Stimulated activated CD8-positive, alpha-beta memory T cell treated with anti-CD3 and anti-CD28 coated beads, Interleukin-15, amount 100 ng/mL, for 24 hours (primary cell): ENCODE data around the gene FHIP2A.
A peak's percentile ranks its signal among the peaks of the same experiment; 100 is the strongest.
"Not testable (repeated sequence)": the region's sequence is repeated elsewhere in the genome, so short reads cannot be mapped to it uniquely, and the experiment has no call there.

Experiments
- DNase-seq: peaks from one replicate; pipeline ENCODE4 v3.0.0-alpha.2; 2020; ENCODE audit warnings: low read depth

Gene FHIP2A

DNA sequence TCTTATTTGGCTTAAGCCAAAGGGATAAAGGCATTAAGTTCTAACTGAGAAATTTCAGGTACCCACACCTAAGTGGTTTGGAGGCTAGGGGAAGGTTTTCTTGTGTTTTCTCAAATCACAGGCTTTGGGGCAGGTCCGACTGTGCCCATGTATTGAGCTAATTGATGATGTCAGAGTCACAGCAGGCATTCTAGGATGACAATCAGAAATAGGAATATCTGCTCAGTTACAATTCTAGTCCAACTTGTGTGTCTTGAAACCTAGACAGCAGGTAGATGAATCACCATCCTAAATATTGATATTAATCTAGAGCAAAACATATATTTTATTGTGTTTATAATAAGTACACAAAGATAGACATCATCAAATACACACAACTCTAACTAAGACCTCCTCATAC lies 2.3 kb upstream of the FHIP2A start:
- DNase-seq, result no peak

DNA sequence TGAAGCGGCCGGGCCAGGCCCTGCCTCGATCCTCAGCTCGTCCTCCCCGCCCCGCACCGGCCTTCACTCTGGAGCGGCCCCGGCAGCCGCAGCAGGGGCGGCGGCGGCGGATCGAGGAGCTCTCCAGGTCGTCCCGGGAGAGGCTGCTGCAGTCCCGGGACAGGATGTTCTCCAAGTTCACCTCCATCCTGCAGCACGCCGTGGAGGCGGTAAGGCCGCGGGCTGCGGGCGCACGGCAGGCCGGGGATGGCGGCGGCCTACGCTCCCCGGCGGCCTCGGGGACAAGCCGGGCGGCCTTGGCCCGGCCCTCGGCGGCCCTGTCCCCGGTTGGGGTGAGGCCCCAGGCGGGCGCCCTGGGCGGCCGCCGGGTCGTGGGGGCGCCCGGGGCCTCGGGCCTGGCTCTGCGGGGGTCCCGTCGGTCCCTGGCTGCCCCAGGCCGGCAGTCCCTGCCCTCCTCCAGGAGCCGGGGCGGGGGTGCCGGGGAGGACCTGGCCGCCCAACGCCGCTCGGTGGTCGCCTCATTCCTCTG lies 399 bp downstream of the FHIP2A start:
- peak; percentile 24 for DNase-seq

DNA sequence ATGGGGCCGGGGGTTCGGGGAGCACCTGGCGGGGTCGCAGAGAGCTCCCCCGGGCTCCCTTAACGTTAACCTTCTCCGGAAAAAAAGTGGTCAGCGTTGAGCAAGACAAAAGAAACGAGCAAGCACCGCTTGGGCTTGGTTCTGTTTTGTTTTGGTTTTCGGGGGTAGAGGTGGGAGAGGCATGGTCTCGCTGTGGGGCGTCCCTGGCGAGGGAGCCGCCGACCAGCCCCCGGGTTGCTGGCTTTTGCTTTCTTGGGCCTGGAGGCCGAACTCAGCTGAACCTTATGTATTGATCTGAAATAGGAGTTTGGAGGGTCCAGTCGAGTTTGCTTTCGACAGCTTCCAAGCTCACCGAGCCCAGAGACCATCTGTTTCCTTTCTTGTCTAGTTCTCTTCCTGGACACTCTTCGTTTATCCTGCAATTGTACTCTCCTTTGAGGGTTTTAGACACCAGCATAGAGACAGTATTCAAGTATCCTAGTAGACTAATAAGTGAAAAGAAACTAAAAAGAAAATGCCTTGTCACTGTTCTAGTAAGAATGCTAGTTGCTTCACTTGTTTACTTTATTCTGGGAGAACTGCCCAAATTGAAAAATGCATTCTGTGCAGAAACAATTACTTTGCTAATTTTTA lies 980 bp downstream of the FHIP2A start:
- DNase-seq, result no peak

DNA sequence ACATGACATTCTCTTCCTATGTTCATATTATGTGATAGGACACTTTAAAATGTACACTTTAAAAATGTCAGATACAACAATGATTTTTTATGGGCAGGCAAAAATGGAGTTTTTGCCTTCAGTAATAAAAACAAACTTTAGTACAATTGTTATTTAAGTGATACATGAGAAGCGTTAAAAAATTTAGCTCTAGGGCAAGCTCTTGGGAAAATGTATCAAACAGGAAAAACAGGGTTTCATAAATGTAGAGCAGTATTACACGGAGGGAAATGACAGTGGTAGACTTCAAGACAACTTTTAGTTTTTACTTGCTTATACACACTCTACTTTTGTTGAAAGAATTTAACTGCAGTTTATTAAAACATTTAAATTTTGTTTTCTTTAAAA lies 1.5 kb downstream of the FHIP2A start:
- no peak for DNase-seq

DNA sequence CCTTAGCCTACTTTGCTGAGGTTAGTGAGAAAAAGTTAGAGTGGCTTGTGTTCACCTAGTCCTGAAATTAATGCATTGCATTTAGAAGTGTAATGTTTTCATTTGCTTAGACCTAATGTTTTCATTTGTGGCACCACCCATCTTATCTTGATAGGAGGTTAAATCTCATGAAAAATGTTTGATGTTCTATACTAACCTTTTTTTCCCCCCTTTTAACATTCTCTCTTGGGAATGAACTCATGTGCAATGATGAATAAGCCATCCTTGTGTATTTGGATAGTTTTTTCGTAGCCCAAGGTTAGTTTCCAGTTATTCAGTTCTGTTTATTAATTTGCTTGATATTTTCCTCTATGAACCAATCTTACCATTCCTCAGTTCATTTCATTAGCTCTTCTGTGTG lies 2.8 kb downstream of the FHIP2A start:
- DNase-seq, result no peak

DNA sequence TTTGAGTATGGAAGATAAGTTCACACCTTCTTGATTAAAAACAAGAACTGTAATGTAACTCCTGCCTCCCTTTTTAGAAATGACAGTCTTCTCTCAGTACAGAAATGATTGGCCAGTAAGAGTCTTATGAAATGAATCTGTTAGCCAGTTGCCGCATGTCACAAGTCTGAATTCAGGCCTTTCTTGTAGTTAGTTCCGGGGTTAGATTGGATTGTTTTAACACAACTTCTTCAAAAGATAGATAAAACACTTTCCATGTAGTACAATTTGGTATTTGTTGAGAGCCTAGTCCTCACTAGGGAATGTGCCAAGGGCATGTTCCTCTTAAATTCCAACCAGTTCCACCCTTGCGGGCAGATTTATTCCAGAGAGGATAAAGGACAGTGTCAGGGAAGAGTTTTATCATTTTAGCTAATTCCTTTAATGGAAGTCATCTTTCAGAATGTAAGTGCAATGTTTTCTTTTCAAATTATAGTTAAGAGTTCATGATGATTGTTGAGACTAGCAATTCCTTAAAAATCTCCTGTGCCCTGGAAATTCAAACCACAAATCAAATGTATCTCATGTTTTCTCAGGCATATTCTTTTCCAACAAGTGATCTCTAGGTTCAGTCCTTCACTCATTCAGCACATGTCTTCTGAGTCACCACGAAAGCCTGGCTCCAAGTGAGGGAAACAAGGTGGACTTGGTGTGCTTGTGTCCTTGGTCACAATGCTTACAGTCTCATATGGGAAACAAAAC lies 4.1 kb downstream of the FHIP2A start:
- no peak for DNase-seq

DNA sequence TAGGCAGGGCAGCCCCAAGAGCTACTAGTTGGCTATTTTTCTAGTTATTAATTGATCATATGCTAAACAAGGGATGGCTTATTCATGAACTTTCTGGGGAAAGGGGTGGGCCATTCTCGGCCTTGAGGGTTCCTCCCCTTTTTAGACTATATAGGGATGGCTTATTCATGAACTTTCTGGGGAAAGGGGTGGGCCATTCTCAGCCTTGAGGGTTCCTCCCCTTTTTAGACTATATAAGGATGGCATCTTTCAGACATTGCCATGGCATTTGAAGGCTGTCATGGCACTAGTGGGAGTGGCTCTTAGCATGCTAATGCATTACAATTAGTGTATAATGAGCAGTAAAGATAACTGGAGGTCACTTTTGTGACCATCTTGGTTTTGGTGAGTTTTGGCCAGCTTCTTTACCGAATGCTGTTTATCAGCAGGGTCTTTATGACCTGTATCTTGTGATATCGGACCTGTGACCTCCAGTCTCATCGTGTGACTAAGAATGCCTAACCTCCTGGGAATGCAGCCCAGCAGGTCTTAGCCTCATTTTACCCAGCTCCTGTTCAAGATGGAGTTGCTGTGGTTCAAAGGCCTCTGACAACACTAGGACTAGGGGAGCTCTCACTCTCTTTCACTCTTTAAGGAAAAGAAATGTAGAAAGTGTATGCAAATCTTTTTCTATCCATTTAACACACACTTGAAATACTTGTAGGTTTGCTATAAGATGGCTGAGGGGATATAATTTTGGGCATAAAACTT lies 7.8 kb downstream of the FHIP2A start:
- no peak for DNase-seq

DNA sequence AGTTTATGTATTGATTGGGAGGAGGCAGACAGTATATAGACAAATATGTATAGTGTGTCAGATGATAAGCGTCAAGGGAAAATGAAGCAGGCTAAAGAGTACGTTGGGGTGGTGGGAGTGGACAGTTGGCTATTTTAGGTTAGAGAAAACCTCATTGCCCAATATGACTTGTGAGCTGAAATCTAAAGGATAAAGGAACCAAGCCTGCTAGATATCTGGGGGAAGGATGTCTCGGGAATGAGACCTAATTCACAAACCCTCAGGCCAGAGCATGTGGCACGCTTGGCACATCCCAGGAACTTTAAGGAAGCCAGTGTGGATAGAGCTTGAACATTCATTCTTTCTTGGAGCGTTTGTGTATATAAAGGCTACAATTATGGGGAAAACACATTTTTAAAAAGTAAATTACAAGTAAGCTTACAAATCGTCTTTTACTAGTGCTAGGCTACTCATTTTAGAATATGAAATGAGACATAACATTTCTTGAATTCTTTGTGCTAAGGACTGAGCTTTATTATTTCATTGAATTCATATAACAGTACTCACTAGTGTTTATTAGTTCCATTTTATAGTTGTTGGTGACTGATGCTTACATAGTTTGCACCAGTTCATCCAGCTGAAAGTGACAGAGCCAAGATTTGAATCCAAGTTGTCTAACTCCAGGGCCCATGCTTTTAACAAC lies 9.7 kb downstream of the FHIP2A start:
- no peak for DNase-seq

DNA sequence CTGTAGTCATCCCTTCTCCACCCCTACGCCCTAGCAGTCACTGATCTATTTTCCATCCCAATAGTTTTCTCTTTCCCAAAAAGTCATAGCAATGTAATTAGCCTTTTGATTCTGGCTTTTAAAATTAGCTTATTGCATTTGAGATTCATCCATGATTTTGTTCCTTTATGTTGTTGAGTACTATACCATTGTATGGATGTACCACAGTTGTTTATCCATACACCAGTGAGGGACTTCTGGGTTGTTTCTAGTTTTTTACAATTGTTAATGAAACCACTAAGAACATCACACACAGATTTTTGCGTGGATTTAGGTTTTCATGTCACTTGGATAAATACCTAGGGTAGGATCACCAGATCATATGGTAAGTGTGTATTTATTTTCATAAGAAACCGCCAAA lies 16.1 kb downstream of the FHIP2A start:
- DNase-seq, result no peak

DNA sequence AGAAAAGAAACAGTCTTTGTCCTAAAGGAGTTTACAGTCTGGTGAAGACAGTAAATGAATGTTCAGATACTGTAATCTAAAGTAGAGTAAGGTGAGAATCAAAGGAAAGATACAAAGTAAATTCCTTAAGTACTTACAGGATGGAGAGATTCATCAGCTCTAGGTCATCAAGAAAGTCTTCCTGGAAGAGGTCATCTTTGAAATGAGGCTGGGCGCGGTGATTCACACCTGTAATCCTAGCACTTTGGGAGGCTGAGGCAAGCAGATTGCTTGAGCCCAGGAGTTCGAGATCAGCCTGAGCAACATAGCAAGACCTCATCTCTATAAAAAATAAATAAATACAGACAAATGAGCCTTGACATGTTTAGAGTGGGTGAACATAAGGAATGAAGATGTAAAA lies 18.3 kb downstream of the FHIP2A start:
- no peak for DNase-seq

DNA sequence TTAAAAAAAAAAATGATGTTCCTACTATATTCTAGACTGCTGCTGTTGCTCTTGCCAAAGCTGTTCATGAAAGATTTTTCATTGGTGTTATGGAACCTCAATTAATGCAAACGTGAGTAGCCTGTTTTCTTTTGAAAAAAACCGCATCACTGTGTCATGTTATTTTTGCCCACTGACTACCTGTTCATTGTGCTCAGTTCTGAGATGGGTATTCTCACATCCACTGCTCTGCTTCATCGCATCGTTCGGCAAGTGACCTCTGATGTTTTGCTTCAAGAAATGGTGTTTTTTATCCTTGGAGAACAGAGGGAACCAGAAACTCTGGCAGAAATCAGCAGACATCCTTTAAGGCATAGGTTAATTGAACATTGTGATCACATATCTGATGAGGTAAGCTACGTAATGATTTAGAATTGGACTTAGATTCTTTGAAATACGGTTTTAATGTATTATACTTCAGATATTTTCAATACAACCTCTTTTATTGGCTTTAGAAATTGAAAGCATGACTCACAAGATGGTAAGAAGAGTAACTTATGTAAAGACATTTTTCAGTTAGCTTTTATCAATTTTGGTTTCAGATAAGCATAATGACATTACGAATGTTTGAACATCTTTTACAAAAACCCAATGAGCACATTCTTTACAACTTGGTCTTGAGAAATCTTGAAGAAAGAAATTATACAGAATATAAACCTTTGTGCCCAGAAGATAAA lies 24.6 kb downstream of the FHIP2A start:
- DNase-seq, result no peak

DNA sequence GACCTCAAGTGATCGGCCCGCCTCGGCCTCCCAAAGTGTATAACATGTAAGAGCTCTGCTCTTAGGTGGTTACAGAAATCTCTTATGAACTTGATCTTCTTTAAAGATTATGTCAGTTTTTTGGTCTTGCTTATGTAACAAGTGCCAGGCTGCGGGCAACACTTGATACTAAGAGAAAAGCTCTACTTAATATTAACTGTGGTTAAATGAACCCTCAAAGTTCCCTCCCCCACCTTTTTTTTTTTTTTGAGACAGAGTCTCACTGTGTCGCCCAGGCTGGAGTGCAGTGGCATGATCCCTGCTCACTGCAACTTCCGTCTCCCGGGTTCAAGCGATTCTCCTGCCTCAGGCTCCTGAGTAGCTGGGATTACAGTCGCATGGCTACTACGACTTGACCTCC lies 25.9 kb downstream of the FHIP2A start:
- DNase-seq, result not testable (repeated sequence)

DNA sequence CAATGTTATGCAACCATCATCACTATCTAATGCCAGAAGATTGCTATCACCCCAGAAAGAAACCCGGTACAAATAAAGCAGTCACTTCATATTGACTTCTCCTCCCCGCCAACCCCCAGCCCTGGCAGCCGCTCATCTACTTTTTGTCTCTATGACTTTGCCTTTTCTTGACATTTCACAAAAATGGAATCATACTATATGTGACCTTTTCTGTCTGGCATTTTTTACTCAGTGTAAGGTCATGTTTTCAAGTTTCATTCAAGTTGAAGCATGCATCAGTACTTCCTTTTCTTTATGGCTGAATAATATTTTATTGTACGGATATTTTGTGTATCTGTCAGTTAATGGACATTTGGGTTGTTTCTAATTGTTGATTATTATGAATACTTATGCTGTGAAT lies 28.1 kb downstream of the FHIP2A start:
- no peak for DNase-seq

DNA sequence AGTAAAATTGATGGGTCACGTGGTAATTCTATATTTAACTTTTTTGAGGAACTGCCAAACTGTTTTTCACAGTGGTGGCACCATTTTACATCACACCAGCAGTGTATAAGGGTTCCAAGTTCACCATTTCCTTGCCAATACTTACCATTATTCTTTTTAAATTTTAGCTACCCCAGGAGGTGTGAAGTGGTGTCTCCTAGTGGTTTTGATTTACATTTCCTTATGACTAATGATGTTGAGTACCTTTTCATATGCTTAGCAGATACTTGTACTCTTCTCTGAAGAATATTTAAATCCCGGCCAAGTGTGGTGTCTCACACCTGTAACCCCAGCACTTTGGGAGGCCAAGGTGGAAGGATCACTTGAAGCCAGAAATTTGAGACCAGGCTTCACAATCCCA lies 28.5 kb downstream of the FHIP2A start:
- no peak for DNase-seq

DNA sequence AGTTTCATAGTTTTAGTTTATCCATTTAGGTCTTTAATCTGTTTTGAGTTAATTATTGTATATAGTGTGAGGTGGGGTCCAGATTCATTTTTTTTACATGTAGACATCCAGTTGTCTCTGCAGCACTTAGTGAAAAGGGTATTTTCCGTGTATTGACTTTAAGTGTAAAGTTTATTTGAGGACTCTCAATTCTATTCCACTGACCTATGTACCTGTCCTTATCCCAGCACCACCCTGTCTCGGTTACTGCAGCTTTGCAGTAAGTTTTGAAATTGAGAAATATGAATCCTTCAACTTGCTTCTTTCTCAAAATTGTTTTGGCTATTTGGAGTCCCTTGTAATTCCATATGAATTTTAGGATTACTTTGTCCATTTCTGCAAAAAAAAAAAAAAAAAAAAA lies 29.8 kb downstream of the FHIP2A start:
- no peak for DNase-seq

DNA sequence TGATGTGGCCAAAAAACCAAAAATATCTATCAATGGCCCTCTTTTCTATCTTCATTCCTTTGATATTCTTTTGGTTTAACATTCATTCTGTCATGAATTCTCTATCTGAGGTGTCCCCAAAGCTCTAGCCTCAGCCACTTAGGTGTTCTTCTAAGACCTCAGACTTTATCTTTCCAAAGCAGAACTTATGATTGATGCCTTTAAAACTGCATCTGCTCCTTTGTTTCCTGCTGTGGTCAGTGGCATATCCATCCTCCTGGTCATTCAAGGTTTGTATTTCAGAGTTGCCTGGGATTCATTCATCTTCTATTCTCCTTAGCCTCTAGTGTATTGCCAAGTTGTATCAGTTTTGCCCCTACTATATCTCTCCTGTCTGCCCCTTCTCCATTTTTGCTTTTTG lies 30.6 kb downstream of the FHIP2A start:
- DNase-seq, result no peak

DNA sequence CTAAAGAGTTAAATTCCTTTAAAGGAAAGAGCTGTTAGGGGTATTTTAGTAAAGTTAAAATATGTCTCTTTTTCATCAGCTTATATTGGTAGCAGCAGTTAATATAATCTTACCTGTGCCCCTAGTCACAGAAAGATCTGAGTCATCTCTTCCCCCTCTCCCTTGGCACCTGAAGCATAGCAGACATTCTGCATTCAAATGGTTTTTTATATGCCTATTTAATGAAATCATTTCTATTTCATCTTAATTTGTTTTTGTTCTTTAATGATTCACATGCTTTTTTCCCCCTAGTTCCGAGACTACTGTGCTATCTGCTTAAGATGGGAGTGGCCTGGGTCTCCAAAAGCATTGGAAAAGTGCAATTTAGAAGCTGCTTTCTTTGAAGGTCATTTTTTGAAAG lies 33.3 kb downstream of the FHIP2A start:
- no peak for DNase-seq

DNA sequence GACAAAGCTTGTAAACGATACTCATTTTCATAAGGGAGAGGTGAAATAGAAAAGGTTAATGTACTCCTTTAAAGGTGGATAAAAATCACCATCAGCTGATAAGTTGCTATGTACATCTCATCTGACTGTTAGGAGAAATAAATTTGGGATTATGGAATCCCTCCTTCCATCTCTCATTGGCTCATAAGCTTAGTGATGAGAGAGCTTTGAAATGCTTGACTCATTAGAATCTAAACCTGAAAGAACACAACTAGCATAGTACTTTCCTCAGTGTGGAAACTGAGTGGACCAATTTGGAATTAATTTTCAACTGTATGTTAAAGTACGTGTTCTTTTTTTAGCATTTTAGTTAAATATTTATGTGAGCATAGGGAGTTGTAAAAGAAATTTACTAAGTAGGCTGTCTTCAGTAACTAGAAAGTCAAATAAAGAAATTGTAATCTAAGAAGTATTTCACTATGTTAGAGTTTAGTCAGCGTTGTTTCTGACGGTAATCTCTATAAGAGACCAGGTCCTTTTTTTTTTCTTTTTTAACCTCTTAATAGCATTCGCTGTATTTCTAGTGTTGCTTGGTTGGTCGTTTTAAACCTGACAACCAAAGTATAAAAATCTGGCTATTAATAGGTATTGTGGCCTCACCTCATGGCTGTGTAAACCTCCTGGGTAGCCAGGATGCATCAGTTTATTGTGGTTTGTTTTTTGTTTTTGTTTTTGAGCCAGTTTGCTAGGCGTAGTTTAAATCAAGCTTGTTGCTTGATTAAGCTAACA lies 34.4 kb downstream of the FHIP2A start:
- no peak for DNase-seq

DNA sequence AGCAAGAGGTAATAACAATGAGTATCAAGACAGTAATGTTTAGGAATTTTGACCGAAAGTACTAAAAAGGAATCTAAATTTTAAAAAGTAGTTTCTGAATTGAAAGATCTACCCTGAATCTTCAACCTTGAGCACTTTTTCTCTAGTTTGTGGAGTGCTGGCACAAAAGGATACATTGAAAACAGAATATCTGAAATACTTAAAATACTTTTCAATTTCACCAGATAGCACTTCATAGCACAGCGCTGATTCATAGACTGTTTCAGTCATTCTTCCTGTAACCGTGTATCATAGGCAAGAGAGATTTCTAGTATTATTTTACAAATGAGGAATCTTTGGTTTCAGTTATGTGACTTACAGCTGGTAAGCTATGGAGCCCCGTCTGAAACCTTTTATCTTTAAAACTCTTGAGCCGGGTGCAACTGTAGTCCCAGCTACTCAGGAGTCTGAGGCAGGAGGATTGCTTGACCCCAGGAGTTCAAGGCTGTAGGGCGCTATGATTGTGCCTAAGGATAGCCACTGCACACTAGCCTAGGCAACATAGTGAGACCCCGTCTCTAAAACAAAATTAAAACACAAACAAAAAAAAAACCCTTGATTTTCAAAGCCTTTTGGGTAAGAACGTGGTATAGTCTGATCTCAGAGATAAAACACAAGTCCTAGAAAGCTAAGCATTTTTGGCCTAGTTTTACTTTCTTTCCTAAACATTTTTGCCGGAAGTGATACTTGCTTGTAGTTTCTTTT lies 35.1 kb downstream of the FHIP2A start:
- DNase-seq, result no peak

DNA sequence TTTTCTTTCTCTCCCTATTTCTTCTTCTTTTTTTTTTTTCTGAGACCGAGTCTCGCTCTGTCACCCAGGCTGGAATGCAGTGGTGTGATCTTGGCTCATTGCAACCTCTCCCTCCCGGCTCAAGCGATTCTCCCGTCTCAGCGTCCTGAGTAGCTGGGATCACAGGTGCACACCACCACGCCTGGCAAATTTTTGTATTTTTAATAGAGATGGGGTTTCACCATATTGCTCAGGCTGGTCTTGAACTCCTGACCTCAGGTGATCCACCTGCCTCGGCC lies 35.6 kb downstream of the FHIP2A start:
- not testable (repeated sequence) for DNase-seq
